Panc1 (cell line): ENCODE results near the gene RPL41.

Experiments
- CTCF ChIP-seq: fragments of 450-650 bp; IDR thresholded peaks from 2 replicates; pipeline ENCODE4 v1.5.1; 2017; ENCODE audit warnings: mild to moderate bottlenecking
- POLR2AphosphoS5 ChIP-seq: IDR thresholded peaks from 2 replicates; pipeline ENCODE4 v1.6.1; 2012; ENCODE audit warnings: mild to moderate bottlenecking, low read depth, low read length, moderate library complexity
- REST ChIP-seq, 2 experiments: IDR thresholded peaks; 2 replicates each; pipeline ENCODE4 v1.6.1; 2011 to 2012; ENCODE audit warnings: low read depth in 2 of 2, control low read depth in 1 of 2, low read length in 1 of 2, mild to moderate bottlenecking in 1 of 2, moderate library complexity in 1 of 2; ENCODE audit not compliant: insufficient read depth in 1 of 2
- TCF7L2 ChIP-seq: IDR thresholded peaks from 2 replicates; pipeline ENCODE4 v1.6.1; 2011; ENCODE audit warnings: mild to moderate bottlenecking, low read depth, low read length, inconsistent platforms

DNA sequence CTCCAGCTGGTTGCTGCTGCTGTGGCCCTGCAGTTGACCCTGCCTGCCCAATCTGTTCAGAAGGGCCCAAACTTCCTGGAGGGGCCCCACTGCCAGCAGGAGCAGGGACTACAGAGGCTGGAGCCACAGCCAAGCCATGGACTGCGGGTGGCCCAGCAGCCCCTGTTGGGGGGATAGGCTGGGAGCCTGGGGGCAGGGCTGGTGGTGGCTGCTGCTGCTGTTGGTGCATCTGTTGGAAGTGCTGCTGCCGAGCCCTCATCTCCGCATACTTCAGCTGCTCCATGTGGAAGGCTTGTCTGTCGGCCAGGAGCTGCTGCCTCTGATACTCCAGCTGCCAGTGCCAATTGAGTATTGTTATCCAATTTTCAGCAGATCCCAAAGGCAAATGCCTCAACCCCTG, 48.9 kb downstream of the RPL41 start:
- no peak for TF ChIP-seq TCF7L2
- no peak for TF ChIP-seq CTCF
- no peak for TF ChIP-seq POLR2AphosphoS5
- no peak for TF ChIP-seq REST (IDR thresholded peaks at IDR 0.05; ENCODE audit: insufficient read depth in 1 of 2, low read depth in 2 of 2, low read length in 1 of 2)
